IMR-90 (cell line): Measurements from ENCODE around the gene PLSCR3. TPM values are rescaled to one million over a fixed set of nuclear protein-coding genes. Genes with fewer than 3 reads are reported as not detected.
"Not testable (repeated sequence)": the region's sequence is repeated elsewhere in the genome, so short reads cannot be mapped to it uniquely, and the experiment has no call there.

Source experiments
- ATAC-seq: fragments of 200-7000 bp; cut with Tn5 transposase; 2 replicates; pipeline ENCODE4 v1.9.1; 2020; ENCODE audit warnings: low read depth, mild to moderate bottlenecking, moderate library complexity
- BruUV-seq: library from RNA; stranded (reverse); fragments of 400-500 nt; replicated peaks from 2 replicates; lab custom pipeline; 2021; lab: Mats Ljungman, UMichigan
- CTCF ChIA-PET: fragments of 300-600 bp; formaldehyde crosslinking; extraction: SDS; loops from one replicate; lab custom pipeline; 2021; ENCODE audit warnings: antibody characterized with exemption; lab: Yijun Ruan, JAX
- POLR2A ChIA-PET: fragments of 300-600 bp; sonication (Branson Sonifier 250); formaldehyde crosslinking; loops from one replicate; lab custom pipeline; 2022; ENCODE audit warnings: antibody characterized with exemption; ENCODE audit not compliant: unreplicated experiment; lab: Charles Lee
- DNase-seq: peaks from one replicate; pipeline ENCODE4 v3.0.0; 2013
- H2AFZ ChIP-seq: replicated peaks from 2 replicates; pipeline ENCODE3; 2013; ENCODE audit warnings: low read length, mild to moderate bottlenecking; ENCODE audit not compliant: poor library complexity
- H2AK5ac ChIP-seq: 2 replicates; pipeline ENCODE4 v1.6.1; 2013; ENCODE audit warnings: low read depth, low read length, inconsistent platforms
- H2AK9ac ChIP-seq: replicated peaks from 2 replicates; pipeline ENCODE3; 2013; ENCODE audit warnings: mild to moderate bottlenecking, low read depth, low read length, moderate library complexity; ENCODE audit not compliant: poor library complexity
- H2BK120ac ChIP-seq: 2 replicates; pipeline ENCODE4 v1.6.1; 2013; ENCODE audit warnings: low read depth, low read length, inconsistent platforms
- H2BK15ac ChIP-seq: 3 replicates; pipeline ENCODE4 v1.6.1; 2013; ENCODE audit warnings: low read depth, low read length, inconsistent platforms
- H2BK20ac ChIP-seq: 2 replicates; pipeline ENCODE4 v1.6.1; 2013; ENCODE audit warnings: low read depth, mild to moderate bottlenecking, inconsistent platforms, low read length, moderate library complexity
- H2BK5ac ChIP-seq: 2 replicates; pipeline ENCODE4 v1.6.1; 2013; ENCODE audit warnings: mild to moderate bottlenecking, low read depth, low read length, inconsistent platforms; ENCODE audit not compliant: poor library complexity, severe bottlenecking
- H3K14ac ChIP-seq: replicated peaks from 2 replicates; pipeline ENCODE4 v1.6.1; 2013; ENCODE audit warnings: low read depth, low read length, inconsistent platforms
- H3K18ac ChIP-seq: 2 replicates; pipeline ENCODE4 v1.6.1; 2013; ENCODE audit warnings: low read depth, low read length, control low read depth
- H3K23ac ChIP-seq: 2 replicates; pipeline ENCODE4 v1.6.1; 2013; ENCODE audit warnings: low read depth, low read length, inconsistent platforms
- H3K27ac ChIP-seq: 2 replicates; pipeline ENCODE4 v1.5.1; 2013; ENCODE audit warnings: mild to moderate bottlenecking, control low read depth, low read length; ENCODE audit not compliant: insufficient read depth
- H3K27me3 ChIP-seq: 2 replicates; pipeline ENCODE4 v1.6.1; 2013; ENCODE audit warnings: low read length; ENCODE audit not compliant: control insufficient read depth, insufficient read depth
- H3K36me3 ChIP-seq: 2 replicates; pipeline ENCODE4 v1.6.1; 2013; ENCODE audit warnings: low read length, mixed read lengths; ENCODE audit not compliant: control insufficient read depth, insufficient read depth
- H3K4ac ChIP-seq: 2 replicates; pipeline ENCODE4 v1.6.1; 2013; ENCODE audit warnings: low read depth, low read length, inconsistent platforms
- H3K4me1 ChIP-seq: 2 replicates; pipeline ENCODE4 v1.6.1; 2013; ENCODE audit warnings: low read length, mixed read lengths; ENCODE audit not compliant: control insufficient read depth, insufficient read depth
- H3K4me2 ChIP-seq: 2 replicates; pipeline ENCODE4 v1.6.1; 2013; ENCODE audit warnings: low read depth, mild to moderate bottlenecking, control low read depth, low read length, moderate library complexity
- H3K4me3 ChIP-seq: 2 replicates; pipeline ENCODE4 v1.5.1; 2013; ENCODE audit warnings: low read depth, mild to moderate bottlenecking, control low read depth, low read length, moderate library complexity; ENCODE audit not compliant: insufficient read depth
- H3K56ac ChIP-seq: 2 replicates; pipeline ENCODE4 v1.6.1; 2013; ENCODE audit warnings: low read length, inconsistent platforms; ENCODE audit not compliant: insufficient read depth; ENCODE audit errors: extremely low read depth
- H3K79me1 ChIP-seq, 2 experiments: 2 replicates each; pipeline ENCODE4 v1.6.1; 2013; ENCODE audit warnings: low read length in 2 of 2, inconsistent platforms in 1 of 2, low read depth in 1 of 2
- H3K9ac ChIP-seq: 2 replicates; pipeline ENCODE4 v1.6.1; 2013; ENCODE audit warnings: low read depth, low read length, control low read depth
- H3K9me1 ChIP-seq: 2 replicates; pipeline ENCODE4 v1.6.1; 2013; ENCODE audit warnings: low read length, inconsistent platforms; ENCODE audit not compliant: insufficient read depth
- H3K9me3 ChIP-seq: 2 replicates; pipeline ENCODE4 v1.6.1; 2013; ENCODE audit warnings: low read length; ENCODE audit not compliant: control insufficient read depth, insufficient read depth
- H4K20me1 ChIP-seq: 2 replicates; pipeline ENCODE4 v1.6.1; 2013; ENCODE audit warnings: low read length, inconsistent platforms; ENCODE audit not compliant: insufficient read depth
- H4K5ac ChIP-seq: 2 replicates; pipeline ENCODE4 v1.6.1; 2013; ENCODE audit warnings: mild to moderate bottlenecking, low read depth, low read length, control low read depth
- H4K8ac ChIP-seq, 2 experiments: 2 replicates each; pipeline ENCODE4 v1.6.1; 2013; ENCODE audit warnings: low read depth in 2 of 2, low read length in 2 of 2, control low read depth in 1 of 2, inconsistent platforms in 1 of 2
- H4K91ac ChIP-seq: 2 replicates; pipeline ENCODE4 v1.6.1; 2013; ENCODE audit warnings: low read depth, low read length, inconsistent platforms; ENCODE audit not compliant: insufficient read depth
- WGBS, 2 experiments: methylation state at CpG; one replicate each; pipeline versions ENCODE4 v1.1.5 to v1.1.7; 2013; ENCODE audit warnings: missing lambda C conversion rate in 2 of 2; ENCODE audit not compliant: insufficient read length in 1 of 2; ENCODE audit errors: extremely low coverage in 2 of 2; 5-methylcytosine and 5-hydroxymethylcytosine counted together
- dilution Hi-C: fragments of 300-500 bp; cut with HindIII; formaldehyde crosslinking; loops from one replicate; pipeline ENCODE4 v1.14.3; 2018; ENCODE audit warnings: low sequenced_read_pairs; ENCODE audit not compliant: unreplicated experiment
- in situ Hi-C: fragments of 300-500 bp; cut with MboI; formaldehyde crosslinking; loops from 3 replicates; pipeline ENCODE4 v1.14.3; 2019; ENCODE audit warnings: low sequenced_read_pairs, inconsistent platforms, mixed read lengths
- intact Hi-C: fragments of 100-400 bp; cut with micrococcal nuclease; formaldehyde crosslinking; loops from 2 replicates; pipeline ENCODE4 v1.10.0; 2022
- polyA plus RNA-seq, 3 experiments: library from polyadenylated mRNA; depleted of rRNA; stranded (reverse); fragments of >200 nt; gene quantifications; 2 replicates each; pipeline ENCODE4 v1.2.3, GENCODE V29; 2012; ENCODE audit warnings: low replicate concordance in 1 of 3
- total RNA-seq: library from RNA; depleted of rRNA; stranded (reverse); fragments of >200 nt; gene quantifications from 2 replicates; pipeline ENCODE4 v1.2.3, GENCODE V29; 2012

PLSCR3 gene
- total and polyA plus RNA-seq, 2 of the 4 experiments (the other 2 are of a cell fraction) = 6.1 to 116 TPM

DNA sequence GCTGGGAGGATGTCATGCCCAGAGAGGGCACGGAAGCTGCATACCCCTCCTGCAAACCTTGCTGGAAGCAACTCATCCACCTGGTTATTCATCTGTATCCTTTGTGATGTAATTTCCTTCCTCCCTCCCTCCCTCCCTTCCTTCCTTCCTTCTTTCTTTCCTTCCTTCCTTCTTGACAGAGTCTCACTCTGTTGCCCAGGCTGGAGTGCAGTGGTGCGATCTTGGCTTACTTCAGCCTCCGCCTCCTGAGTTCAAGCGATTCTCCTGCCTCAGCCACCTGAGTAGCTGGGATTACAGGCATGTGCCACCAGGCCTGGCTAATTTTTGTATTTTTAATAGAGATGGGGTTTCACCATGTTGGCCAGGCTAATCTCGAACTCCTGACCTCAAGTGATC lies 25.7 kb downstream of the PLSCR3 start:
- DNase-seq, H3K18ac ChIP-seq, H4K5ac ChIP-seq, H2AK5ac ChIP-seq, intact Hi-C loops, H2BK120ac ChIP-seq, H3K14ac ChIP-seq, H3K79me1 ChIP-seq, H3K23ac ChIP-seq, BruUV-seq, H2BK20ac ChIP-seq, dilution Hi-C loops, H3K4me3 ChIP-seq, H4K91ac ChIP-seq, H2AFZ ChIP-seq, H3K4me1 ChIP-seq, H4K8ac ChIP-seq, H3K27ac ChIP-seq, H4K20me1 ChIP-seq, H3K4me2 ChIP-seq, H2BK15ac ChIP-seq, POLR2A ChIA-PET, H3K9ac ChIP-seq, H2AK9ac ChIP-seq, H3K56ac ChIP-seq, H2BK5ac ChIP-seq, H3K4ac ChIP-seq, H3K9me3 ChIP-seq, in situ Hi-C loops, H3K36me3 ChIP-seq, ATAC-seq, CTCF ChIA-PET, H3K9me1 ChIP-seq: not testable (repeated sequence)
- peaks cover 26% of the 10 kb centered on the region for H3K27me3 ChIP-seq
- WGBS, 2 experiments = no CpG with 5 or more reads among the region's 5 CpGs
